LNCaP clone FGC (cell line): ENCODE results near the gene WASL.

Experiments used
- DNase-seq: peaks from one replicate; pipeline ENCODE4 v3.0.0-alpha.2; 2011; ENCODE audit warnings: low read depth
- H3K4me3 ChIP-seq: 2 replicates; pipeline ENCODE4 v1.5.1; 2011; ENCODE audit warnings: mild to moderate bottlenecking, low read depth, low read length, control low read depth
- CTCF ChIP-seq: IDR thresholded peaks from 2 replicates; pipeline ENCODE4 v1.5.1; 2012; ENCODE audit warnings: mild to moderate bottlenecking; ENCODE audit not compliant: control insufficient read depth, insufficient read depth; ENCODE audit errors: extremely low read depth

Gene WASL

GRCh38 chr7:123647106-123647730, 101.6 kb downstream of the WASL start:
- no peak for DNase-seq
- no peak overlapping the region for H3K4me3 ChIP-seq
- TF ChIP-seq CTCF: no peak

- no peak for DNase-seq
- no peak for TF ChIP-seq CTCF
- no peak overlapping the region for H3K4me3 ChIP-seq
Measured at GRCh38 chr7:123645516-123645915, 103.3 kb downstream of the WASL start.

- peak; percentile 68 for DNase-seq
- no peak for TF ChIP-seq CTCF
- H3K4me3 ChIP-seq: no peak overlapping the region
Measured at GRCh38 chr7:123643495-123644441, 105.0 kb downstream of the WASL start.

- no peak overlapping the region for H3K4me3 ChIP-seq
- TF ChIP-seq CTCF: no peak
- DNase-seq: no peak
Measured at GRCh38 chr7:123641901-123642300, 106.9 kb downstream of the WASL start.

- no peak for DNase-seq
- no peak for TF ChIP-seq CTCF
- no peak overlapping the region for H3K4me3 ChIP-seq
Measured at GRCh38 chr7:123640583-123640982, 108.2 kb downstream of the WASL start.

- DNase-seq: no peak
- TF ChIP-seq CTCF: no peak
- H3K4me3 ChIP-seq: no peak overlapping the region
Measured at GRCh38 chr7:123639631-123640030, 109.2 kb downstream of the WASL start.

- no peak for DNase-seq
- TF ChIP-seq CTCF: no peak
- H3K4me3 ChIP-seq: no peak overlapping the region
Measured at GRCh38 chr7:123637878-123638277, 110.9 kb downstream of the WASL start.
